T-cell (primary cell): ENCODE measurements around the gene DAO. TPM values are rescaled to one million over a fixed set of nuclear protein-coding genes. Genes with fewer than 3 reads are reported as not detected.
A peak's percentile ranks its signal among the peaks of the same experiment; 100 is the strongest.
"Not testable (repeated sequence)": the region's sequence is repeated elsewhere in the genome, so short reads cannot be mapped to it uniquely, and the experiment has no call there.

Source experiments
- ATAC-seq, 4 experiments: fragments of 200-7000 bp in 3 of 4; fragments of 150-1000 bp in 1 of 4; cut with Tn5 transposase; replicated peaks in 1 of 4; 1 replicate in 3 of 4; 2 replicates in 1 of 4; pipeline ENCODE4 v1.10.0; 2021; ENCODE audit warnings: moderate library complexity in 3 of 4, mild to moderate bottlenecking in 2 of 4, moderate number of reproducible peaks in 1 of 4
- CTCF ChIA-PET, 2 donors: fragments of 300-600 bp; sonication (Branson Sonifier 250); formaldehyde crosslinking; loops; one replicate each; lab custom pipeline; 2022; ENCODE audit warnings: antibody characterized with exemption in 2 of 2; lab: Charles Lee
- POLR2A ChIA-PET, 2 donors: fragments of 300-600 bp; sonication (Branson Sonifier 250); formaldehyde crosslinking; loops; one replicate each; lab custom pipeline; 2022; ENCODE audit warnings: antibody characterized with exemption in 2 of 2; lab: Charles Lee
- DNase-seq, 35 experiments: peaks; one replicate each; pipeline versions ENCODE4 v3.0.0 to v3.0.0-alpha.2; 2013 to 2023
- H3K27ac ChIP-seq: one replicate; pipeline ENCODE4 v1.5.1; 2013; ENCODE audit warnings: low read length
- H3K27me3 ChIP-seq, 2 experiments: replicated peaks in 1 of 2; 1 replicate in 1 of 2; 2 replicates in 1 of 2; pipeline versions ENCODE4 v1.6.1 to v1.7.0; 2013; ENCODE audit warnings: low read length in 1 of 2, mixed read lengths in 1 of 2; ENCODE audit not compliant: control insufficient read depth in 2 of 2, insufficient read depth in 2 of 2; ENCODE audit errors: extremely low read depth in 1 of 2
- H3K36me3 ChIP-seq, 2 donors: 1 replicate in 1 of 2; 2 replicates in 1 of 2; pipeline versions ENCODE4 v1.6.1 to v1.7.0; 2013; ENCODE audit warnings: low read length in 1 of 2; ENCODE audit not compliant: control insufficient read depth in 2 of 2, insufficient read depth in 1 of 2; ENCODE audit errors: extremely low read depth in 1 of 2
- H3K4me1 ChIP-seq, 2 experiments: 1 replicate in 1 of 2; 2 replicates in 1 of 2; pipeline versions ENCODE4 v1.6.1 to v1.7.0; 2013; ENCODE audit warnings: low read length in 2 of 2, mixed read lengths in 1 of 2; ENCODE audit not compliant: insufficient read depth in 2 of 2, control insufficient read depth in 1 of 2; ENCODE audit errors: extremely low read depth in 1 of 2
- H3K4me3 ChIP-seq, 2 donors: 1 replicate in 1 of 2; 2 replicates in 1 of 2; pipeline versions ENCODE4 v1.5.1 to v1.7.0; 2013; ENCODE audit warnings: mild to moderate bottlenecking in 2 of 2, low read length in 1 of 2, moderate library complexity in 1 of 2; ENCODE audit not compliant: control insufficient read depth in 1 of 2; ENCODE audit errors: extremely low read depth in 1 of 2
- H3K9me3 ChIP-seq: 2 replicates; pipeline ENCODE4 v1.7.0; 2013
- H3K27ac Mint-ChIP-seq, 2 donors: one replicate each; pipeline ENCODE4 v1.8.0; 2020 to 2021; ENCODE audit warnings: mild to moderate bottlenecking in 2 of 2, mixed read lengths in 2 of 2
- H3K27me3 Mint-ChIP-seq, 2 donors: one replicate each; pipeline ENCODE4 v1.8.0; 2021 to 2022; ENCODE audit warnings: mixed read lengths in 2 of 2
- H3K36me3 Mint-ChIP-seq: one replicate; pipeline ENCODE4 v1.8.0; 2021; ENCODE audit warnings: mixed read lengths
- H3K4me1 Mint-ChIP-seq, 3 donors: one replicate each; pipeline ENCODE4 v1.8.0; 2020 to 2022; ENCODE audit warnings: mixed read lengths in 3 of 3, mild to moderate bottlenecking in 1 of 3
- H3K4me3 Mint-ChIP-seq, 3 donors: one replicate each; pipeline ENCODE4 v1.8.0; 2020 to 2022; ENCODE audit warnings: mild to moderate bottlenecking in 3 of 3, mixed read lengths in 3 of 3, moderate library complexity in 3 of 3
- H3K9me3 Mint-ChIP-seq, 3 donors: one replicate each; pipeline ENCODE4 v1.8.0; 2020 to 2022; ENCODE audit warnings: mixed read lengths in 3 of 3
- WGBS: methylation state at CpG from one replicate; pipeline ENCODE4 v1.1.5; 2013; ENCODE audit warnings: missing lambda C conversion rate; ENCODE audit not compliant: insufficient coverage; 5-methylcytosine and 5-hydroxymethylcytosine counted together
- total RNA-seq, 35 experiments: library from RNA in 6 of 35; stranded (reverse) in 6 of 35; fragments of 120-200 nt in 1 of 35; gene quantifications; one replicate each; pipeline versions ENCODE4 v1.2.1 to v1.2.4 and lab custom pipeline; 2013 to 2026

Gene DAO
- total RNA-seq, 5 donors from 2014 or later (not counting 1 experiment from before 2014, with no cell fraction given): not detected

DNA sequence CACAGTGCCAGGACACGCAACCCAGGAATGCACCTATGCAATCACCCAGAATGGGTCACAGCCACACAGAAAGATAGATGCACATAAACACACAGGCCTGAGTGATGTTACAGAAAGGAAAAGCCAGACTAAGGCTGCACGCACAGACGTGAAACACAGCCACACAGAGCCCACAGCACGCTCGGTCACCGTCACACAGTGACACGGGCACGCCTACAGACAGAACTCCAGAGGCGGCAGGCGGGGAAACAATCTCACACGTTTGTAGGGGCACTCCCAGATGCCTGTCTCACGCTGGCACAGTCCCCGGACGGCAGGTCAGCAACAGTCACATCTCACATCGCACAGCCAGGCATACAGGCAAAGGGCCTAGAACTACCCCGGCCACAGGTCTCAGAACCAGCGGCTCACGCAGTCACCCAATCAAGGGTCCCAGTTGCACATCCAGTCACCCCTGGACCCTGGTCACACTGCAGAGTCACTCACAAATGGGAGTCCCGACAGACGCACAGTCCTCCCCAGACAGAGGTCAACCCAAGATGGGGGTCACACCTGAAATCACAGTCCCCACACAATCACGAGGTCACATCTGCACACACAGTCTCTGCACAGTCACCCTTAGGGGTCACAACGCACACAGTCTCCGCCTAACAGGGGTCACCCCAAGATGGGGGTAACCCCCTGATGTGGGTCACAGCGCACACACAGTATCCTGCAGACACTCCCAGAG lies 23.3 kb upstream of the DAO start:
- no peaks in the 10 kb centered on the region for H3K9me3 ChIP-seq
- CTCF ChIA-PET: no interaction called here
- no peaks in the 10 kb centered on the region for H3K9me3 Mint-ChIP-seq
- H3K4me3 Mint-ChIP-seq: peak overlapping the region; percentile 88 to 96 (median 91)
- peak overlapping the region; percentile 59 for H3K27ac ChIP-seq
- no peaks in the 10 kb centered on the region for H3K27me3 Mint-ChIP-seq
- DNase-seq (peak; percentile 20 to 84 (median 58)), ATAC-seq (peak; percentile 26 to 64 (median 30))
- peaks cover 0 to 7% of the 10 kb centered on the region in 2 experiments for H3K27me3 ChIP-seq
- peak overlapping the region; percentile 58 to 84 for H3K4me3 ChIP-seq
- peaks cover 15 to 28% of the 10 kb centered on the region in 2 experiments for H3K4me1 ChIP-seq
- H3K36me3 ChIP-seq: no peaks in the 10 kb centered on the region
- H3K4me1 Mint-ChIP-seq: peaks cover 42 to 58% (median 45%) of the 10 kb centered on the region in 3 donors
- POLR2A ChIA-PET: no interaction called here
- 8% methylated on average over 23 of the region's 24 CpGs for WGBS
- H3K36me3 Mint-ChIP-seq: peaks cover 8% of the 10 kb centered on the region
- peak overlapping the region; percentile 78 to 92 for H3K27ac Mint-ChIP-seq

DNA sequence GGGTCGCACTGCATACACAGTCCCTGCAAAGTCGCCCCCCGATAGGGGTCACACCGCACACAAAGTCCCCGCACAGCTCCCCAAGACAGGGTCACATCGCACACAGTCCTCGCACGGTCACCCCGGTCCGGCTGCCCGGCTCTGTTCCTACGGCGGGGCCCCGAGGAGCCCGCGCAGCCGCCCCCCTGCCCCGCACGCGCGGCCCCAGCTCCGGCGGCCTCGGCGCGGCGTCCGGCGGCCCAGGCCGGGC lies 22.8 kb upstream of the DAO start:
- Histone ChIP-seq H3K27me3 (peaks cover 0 to 7% of the 10 kb centered on the region in 2 experiments), H3K9me3 (no peaks in the 10 kb centered on the region), H3K4me1 (peaks cover 15 to 28% of the 10 kb centered on the region in 2 experiments), H3K4me3 (peak overlapping the region; percentile 58 to 84), H3K27ac (peak overlapping the region; percentile 59), H3K36me3 (no peaks in the 10 kb centered on the region)
- H3K27ac Mint-ChIP-seq: peak overlapping the region; percentile 78 to 92
- peaks cover 42 to 58% (median 45%) of the 10 kb centered on the region in 3 donors for H3K4me1 Mint-ChIP-seq
- H3K9me3 Mint-ChIP-seq: no peaks in the 10 kb centered on the region
- DNase-seq (no peak), ATAC-seq (peak in 2 of 4 experiments; percentile 12 to 22)
- peaks cover 8% of the 10 kb centered on the region for H3K36me3 Mint-ChIP-seq
- 0% methylated on average over 30 of the region's 30 CpGs for WGBS
- H3K4me3 Mint-ChIP-seq: peak overlapping the region; percentile 88 to 96 (median 91)
- ChIA-PET POLR2A (interaction anchor here (0.6 to 0.9 kb wide), 2 partner anchors 54 to 1487 kb away, joined by 3 to 4 read pairs; no protein-coding TSS in a partner anchor), CTCF (no interaction called here)
- no peaks in the 10 kb centered on the region for H3K27me3 Mint-ChIP-seq

DNA sequence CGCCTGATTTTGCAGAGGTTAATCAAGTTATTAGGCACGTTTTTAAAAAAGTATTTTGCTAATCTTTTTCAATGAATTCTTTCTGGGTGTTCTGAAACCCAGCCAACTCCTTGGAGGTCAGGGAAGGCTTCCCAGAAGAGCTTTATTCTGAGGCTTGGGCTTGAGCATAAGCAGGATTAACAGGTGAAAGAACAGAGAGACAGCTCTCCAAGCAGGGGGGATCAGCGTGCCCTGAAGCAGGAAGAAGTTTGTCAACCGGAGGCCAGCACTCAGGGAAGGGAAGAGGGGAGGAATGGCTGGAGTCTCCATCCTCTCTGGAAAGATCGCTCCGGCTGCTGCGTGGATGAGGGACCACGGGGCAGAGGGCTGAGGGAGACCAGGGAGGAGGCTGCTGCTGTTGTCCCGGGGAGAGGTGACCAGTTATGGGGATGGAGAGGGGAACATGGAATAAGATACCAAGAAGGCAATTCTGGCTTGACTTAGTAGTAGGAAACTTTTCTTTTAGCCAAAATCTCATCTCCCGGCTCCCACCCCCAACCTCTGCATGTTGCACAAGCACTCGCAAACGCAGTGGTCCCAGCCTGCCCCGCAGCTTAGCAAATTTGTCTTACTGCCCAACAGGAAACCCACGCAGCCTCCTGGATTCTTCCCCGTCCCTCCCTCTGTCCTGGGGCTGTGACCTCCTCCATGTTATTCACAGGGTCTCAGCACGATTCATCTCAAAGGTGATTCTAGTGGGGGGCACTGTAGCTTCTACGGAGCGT lies 21.4 kb upstream of the DAO start:
- no peaks in the 10 kb centered on the region for H3K9me3 Mint-ChIP-seq
- no peaks in the 10 kb centered on the region for H3K9me3 ChIP-seq
- ATAC-seq: no peak
- peak overlapping the region; percentile 53 to 60 for H3K4me3 ChIP-seq
- peaks cover 0 to 7% of the 10 kb centered on the region in 2 experiments for H3K27me3 ChIP-seq
- H3K27ac Mint-ChIP-seq: peak overlapping the region; percentile 76 to 80
- peak overlapping the region; percentile 85 to 92 (median 86) for H3K4me3 Mint-ChIP-seq
- CTCF ChIA-PET: interaction anchor here in 1 of 2 donors (0.7 kb wide), 1 partner anchor 296 kb away, joined by 3 read pairs; the partner anchor contains the start of gene ISCU
- H3K36me3 Mint-ChIP-seq: peaks cover 5% of the 10 kb centered on the region
- DNase-seq: peak in 1 of 35 experiments; percentile 17
- H3K27ac ChIP-seq: peak overlapping the region; percentile 41
- H3K4me1 ChIP-seq: peaks cover 15 to 28% of the 10 kb centered on the region in 2 experiments
- H3K4me1 Mint-ChIP-seq: peaks cover 40 to 59% (median 40%) of the 10 kb centered on the region in 3 donors
- no peaks in the 10 kb centered on the region for H3K27me3 Mint-ChIP-seq
- H3K36me3 ChIP-seq: no peaks in the 10 kb centered on the region
- POLR2A ChIA-PET: interaction anchor here in 1 of 2 donors (0.6 kb wide), 1 partner anchor 97 kb away, joined by 3 read pairs; no protein-coding TSS in a partner anchor
- 21% methylated on average over 12 of the region's 18 CpGs for whole genome bisulfite sequencing

DNA sequence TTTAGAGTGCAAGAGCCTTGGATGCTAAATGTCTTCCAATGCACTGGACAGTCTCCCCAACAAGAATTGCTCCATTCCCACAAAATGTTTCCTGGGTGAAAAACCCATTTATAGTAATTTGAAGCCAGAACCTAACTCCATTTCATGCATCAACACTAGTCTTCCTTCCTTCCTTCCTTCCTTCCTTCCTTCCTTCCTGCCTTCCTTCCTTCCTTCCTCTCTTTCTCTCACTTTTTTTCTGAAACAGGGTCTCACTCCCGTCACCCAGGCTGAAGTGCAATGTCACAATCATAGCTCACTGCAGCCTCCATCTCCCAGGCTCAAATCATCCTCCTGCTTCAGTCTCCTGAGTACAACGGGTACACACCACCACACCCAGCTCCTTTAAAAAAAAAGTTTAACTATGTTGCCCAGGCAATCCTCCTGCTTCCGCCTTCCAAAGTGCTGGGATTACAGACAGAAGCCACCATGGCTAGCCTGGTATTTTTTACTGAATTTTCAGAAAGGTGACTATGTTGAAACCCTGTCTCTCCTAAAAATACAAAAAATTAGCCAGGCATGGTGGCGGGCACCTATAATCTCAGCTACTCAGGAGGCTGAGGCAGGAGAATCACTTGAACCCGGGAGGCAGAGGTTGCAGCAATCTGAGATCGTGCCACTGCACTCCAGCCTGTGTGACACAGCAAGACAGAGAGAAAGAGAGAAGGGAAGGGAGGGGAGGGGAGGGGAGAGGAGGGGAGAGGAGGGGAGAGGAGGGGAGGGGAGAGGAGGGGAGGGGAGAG lies 20.6 kb upstream of the DAO start:
- POLR2A ChIA-PET, H3K36me3 Mint-ChIP-seq, H3K36me3 ChIP-seq, H3K27ac ChIP-seq, H3K9me3 ChIP-seq, DNase-seq, ATAC-seq, H3K4me3 ChIP-seq, H3K27ac Mint-ChIP-seq, H3K9me3 Mint-ChIP-seq, H3K27me3 Mint-ChIP-seq: not testable (repeated sequence)
- Mint-ChIP-seq H3K4me3 (peak overlapping the region; percentile 85 to 92 (median 86)), H3K4me1 (peaks cover 34 to 54% (median 39%) of the 10 kb centered on the region in 3 donors)
- CTCF ChIA-PET: interaction anchor here in 1 of 2 donors (0.7 kb wide), 1 partner anchor 25 kb away, joined by 4 read pairs; no protein-coding TSS in a partner anchor
- H3K4me1 ChIP-seq: peaks cover 15 to 28% of the 10 kb centered on the region in 2 experiments
- H3K27me3 ChIP-seq: peaks cover 0 to 11% of the 10 kb centered on the region in 2 experiments
- 48% methylated on average over 2 of the region's 6 CpGs for WGBS

DNA sequence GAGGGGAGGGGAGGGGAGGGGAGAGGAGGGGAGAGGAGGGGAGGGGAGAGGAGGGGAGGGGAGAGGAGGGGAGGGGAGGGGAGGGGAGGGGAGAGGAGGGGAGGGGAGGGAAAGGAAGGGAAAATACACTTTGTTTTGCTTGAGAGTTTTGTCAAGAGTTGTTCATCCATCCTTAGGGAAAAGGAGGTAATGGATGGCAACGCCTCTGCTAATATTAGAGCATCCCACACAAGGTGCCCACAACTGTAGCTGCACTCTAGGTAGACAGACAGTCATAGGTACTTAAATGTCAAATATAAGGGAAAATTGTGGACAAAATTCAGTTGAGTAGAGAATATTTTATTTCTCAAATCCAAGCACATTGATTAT lies 20.0 kb upstream of the DAO start:
- no peak overlapping the region for H3K27ac Mint-ChIP-seq
- no peak for ATAC-seq
- H3K27ac ChIP-seq: no peak overlapping the region
- peaks cover 0 to 11% of the 10 kb centered on the region in 2 experiments for H3K27me3 ChIP-seq
- DNase-seq: no peak
- no peak overlapping the region for H3K4me3 Mint-ChIP-seq
- no peaks in the 10 kb centered on the region for H3K36me3 ChIP-seq
- no peaks in the 10 kb centered on the region for H3K9me3 ChIP-seq
- H3K4me1 ChIP-seq: peaks cover 15 to 28% of the 10 kb centered on the region in 2 experiments
- H3K4me1 Mint-ChIP-seq: peaks cover 31 to 52% (median 34%) of the 10 kb centered on the region in 3 donors
- H3K36me3 Mint-ChIP-seq: no peaks in the 10 kb centered on the region
- no CpG with 5 or more reads among the region's 1 CpG for WGBS
- ChIA-PET POLR2A (no interaction called here), CTCF (interaction anchor here in 1 of 2 donors (0.7 kb wide), 1 partner anchor 24 kb away, joined by 4 read pairs; no protein-coding TSS in a partner anchor)
- H3K27me3 Mint-ChIP-seq: no peaks in the 10 kb centered on the region
- no peak overlapping the region for H3K4me3 ChIP-seq
- no peaks in the 10 kb centered on the region for H3K9me3 Mint-ChIP-seq

DNA sequence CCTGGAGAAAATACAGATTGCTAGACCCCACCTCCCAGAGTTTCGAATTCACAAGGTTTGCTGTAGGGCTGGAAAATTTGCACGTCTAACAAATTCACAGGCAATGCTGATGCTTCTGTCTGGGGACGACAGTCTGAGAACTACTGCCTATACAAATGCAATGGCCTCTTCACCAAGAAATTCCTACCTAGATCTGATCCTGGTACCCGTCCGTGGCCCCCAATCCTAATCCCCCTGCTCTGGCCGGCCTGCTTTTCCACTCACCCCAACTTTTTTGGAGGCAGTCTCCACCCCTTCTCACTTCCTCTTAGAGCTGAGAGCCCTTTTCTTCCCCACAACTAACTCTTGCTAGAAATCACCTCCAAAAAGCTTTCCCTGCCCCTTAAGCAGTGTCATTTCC lies 19.4 kb upstream of the DAO start:
- Histone ChIP-seq H3K36me3 (no peaks in the 10 kb centered on the region), H3K4me3 (no peak overlapping the region), H3K9me3 (no peaks in the 10 kb centered on the region), H3K27me3 (peaks cover 0 to 11% of the 10 kb centered on the region in 2 experiments), H3K27ac (no peak overlapping the region), H3K4me1 (peaks cover 15 to 28% of the 10 kb centered on the region in 2 experiments)
- no peaks in the 10 kb centered on the region for H3K27me3 Mint-ChIP-seq
- no peak overlapping the region for H3K27ac Mint-ChIP-seq
- ChIA-PET CTCF (no interaction called here), POLR2A (no interaction called here)
- no peaks in the 10 kb centered on the region for H3K9me3 Mint-ChIP-seq
- no peak for ATAC-seq
- no peak for DNase-seq
- 79% methylated on average over 6 of the region's 6 CpGs for WGBS
- H3K36me3 Mint-ChIP-seq: no peaks in the 10 kb centered on the region
- H3K4me1 Mint-ChIP-seq: peaks cover 30 to 47% (median 31%) of the 10 kb centered on the region in 3 donors
- H3K4me3 Mint-ChIP-seq: no peak overlapping the region
